NCI-H82 (cell line): ENCODE measurements around the gene RERG.

Experiments
- DNase-seq: peaks from one replicate; lab custom pipeline; 2025; lab: John Stamatoyannopoulos, UW

The RERG gene

GRCh38 chr12:15186597-15186996 lies 34.6 kb downstream of the RERG start:
- DNase-seq: peak; percentile 91

- DNase-seq: no peak
Measured at GRCh38 chr12:15184484-15184883, 36.7 kb downstream of the RERG start.

GRCh38 chr12:15183821-15184220 lies 37.4 kb downstream of the RERG start:
- DNase-seq: peak; percentile 27

- DNase-seq: no peak
Measured at GRCh38 chr12:15181017-15181683, 40.1 kb downstream of the RERG start.

- no peak for DNase-seq
Measured at GRCh38 chr12:15180325-15180724, 40.9 kb downstream of the RERG start.

- no peak for DNase-seq
Measured at GRCh38 chr12:15179672-15180071, 41.5 kb downstream of the RERG start.

GRCh38 chr12:15173142-15173541 lies 48.1 kb downstream of the RERG start:
- DNase-seq: no peak

GRCh38 chr12:15172060-15172822 lies 49.0 kb downstream of the RERG start:
- DNase-seq: no peak

GRCh38 chr12:15171012-15171655 lies 50.1 kb downstream of the RERG start:
- DNase-seq: no peak

GRCh38 chr12:15168026-15168678 lies 53.1 kb downstream of the RERG start:
- DNase-seq: no peak

GRCh38 chr12:15165012-15165659 lies 56.1 kb downstream of the RERG start:
- DNase-seq: no peak

- DNase-seq: no peak
Measured at GRCh38 chr12:15163030-15163976, 57.9 kb downstream of the RERG start.

GRCh38 chr12:15158083-15158482 lies 63.1 kb downstream of the RERG start:
- DNase-seq: no peak

- no peak for DNase-seq
Measured at GRCh38 chr12:15157269-15157671, 63.9 kb downstream of the RERG start.

- DNase-seq: no peak
Measured at GRCh38 chr12:15155271-15155670, 65.9 kb downstream of the RERG start.

GRCh38 chr12:15154103-15154502 lies 67.1 kb downstream of the RERG start:
- DNase-seq: no peak

- DNase-seq: no peak
Measured at GRCh38 chr12:15152868-15153267, 68.3 kb downstream of the RERG start.

- DNase-seq: no peak
Measured at GRCh38 chr12:15152456-15152855, 68.8 kb downstream of the RERG start.

- peak; percentile 75 for DNase-seq
Measured at GRCh38 chr12:15151161-15152091, 69.8 kb downstream of the RERG start.

- DNase-seq: peak; percentile 7
Measured at GRCh38 chr12:15146585-15146984, 74.6 kb downstream of the RERG start.
